Bronchial epithelial cell (primary cell): Measurements from ENCODE around the gene FLNC. TPM values are rescaled to one million over a fixed set of nuclear protein-coding genes. Genes with fewer than 3 reads are reported as not detected.

Experiments used
- DNase-seq: peaks from one replicate; pipeline ENCODE4 v3.0.0-alpha.2; 2010; ENCODE audit warnings: low read depth
- FAIRE-seq: peaks from 2 replicates; lab custom pipeline; 2011; peaks lifted over from hg19 to GRCh38; lab: Jason Lieb, UNC
- H3K27me3 ChIP-seq: 2 replicates; pipeline ENCODE4 v1.5.1; 2011; ENCODE audit warnings: low read length; ENCODE audit not compliant: control insufficient read depth, insufficient read depth
- H3K36me3 ChIP-seq: 2 replicates; pipeline ENCODE4 v1.5.1; 2011; ENCODE audit warnings: low read length; ENCODE audit not compliant: control insufficient read depth, insufficient read depth
- H3K4me3 ChIP-seq: 2 replicates; pipeline ENCODE4 v1.5.1; 2011; ENCODE audit warnings: mild to moderate bottlenecking, low read depth, low read length, control low read depth
- total RNA-seq: library from RNA; depleted of rRNA; stranded (reverse); fragments of >200 nt; gene quantifications from 2 replicates; pipeline ENCODE4 v1.2.1, GENCODE V29; 2014
- TF ChIP-seq, protein P1 (sequence below): IDR thresholded peaks from 2 replicates; pipeline ENCODE4 v1.5.1; 2011; ENCODE audit warnings: mild to moderate bottlenecking, moderate library complexity, low read length, control low read depth, inconsistent platforms; ENCODE audit not compliant: insufficient read depth, severe bottlenecking

Gene FLNC
- total RNA-seq, 1 donor from 2014 or later: 1.8 TPM

DNA sequence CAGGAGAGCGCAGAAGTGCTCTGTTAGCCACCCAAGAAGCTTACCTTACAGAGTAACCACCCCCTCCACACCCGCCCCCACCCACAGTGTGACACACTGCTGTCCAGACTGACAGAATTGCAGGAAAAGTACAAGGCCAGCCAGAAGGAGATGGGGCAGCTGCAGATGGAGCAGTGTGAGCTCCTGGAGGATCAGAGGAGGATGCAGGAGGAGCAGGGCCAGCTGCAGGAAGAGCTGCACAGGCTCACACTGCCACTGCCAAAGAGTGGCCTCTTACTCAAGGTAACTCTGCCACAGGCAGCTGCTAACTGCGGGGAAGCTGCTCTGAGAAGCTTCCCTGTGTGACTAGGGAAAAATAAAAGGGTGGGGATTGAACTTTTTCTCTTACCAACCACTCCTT, 20.8 kb upstream of the FLNC start:
- Histone ChIP-seq H3K27me3 (peaks cover 3% of the 10 kb centered on the region), H3K36me3 (no peaks in the 10 kb centered on the region), H3K4me3 (no peak overlapping the region)
- TF ChIP-seq, protein P1, sequence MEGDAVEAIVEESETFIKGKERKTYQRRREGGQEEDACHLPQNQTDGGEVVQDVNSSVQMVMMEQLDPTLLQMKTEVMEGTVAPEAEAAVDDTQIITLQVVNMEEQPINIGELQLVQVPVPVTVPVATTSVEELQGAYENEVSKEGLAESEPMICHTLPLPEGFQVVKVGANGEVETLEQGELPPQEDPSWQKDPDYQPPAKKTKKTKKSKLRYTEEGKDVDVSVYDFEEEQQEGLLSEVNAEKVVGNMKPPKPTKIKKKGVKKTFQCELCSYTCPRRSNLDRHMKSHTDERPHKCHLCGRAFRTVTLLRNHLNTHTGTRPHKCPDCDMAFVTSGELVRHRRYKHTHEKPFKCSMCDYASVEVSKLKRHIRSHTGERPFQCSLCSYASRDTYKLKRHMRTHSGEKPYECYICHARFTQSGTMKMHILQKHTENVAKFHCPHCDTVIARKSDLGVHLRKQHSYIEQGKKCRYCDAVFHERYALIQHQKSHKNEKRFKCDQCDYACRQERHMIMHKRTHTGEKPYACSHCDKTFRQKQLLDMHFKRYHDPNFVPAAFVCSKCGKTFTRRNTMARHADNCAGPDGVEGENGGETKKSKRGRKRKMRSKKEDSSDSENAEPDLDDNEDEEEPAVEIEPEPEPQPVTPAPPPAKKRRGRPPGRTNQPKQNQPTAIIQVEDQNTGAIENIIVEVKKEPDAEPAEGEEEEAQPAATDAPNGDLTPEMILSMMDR: no peak
- FAIRE-seq (no peak), DNase-seq (no peak)

DNA sequence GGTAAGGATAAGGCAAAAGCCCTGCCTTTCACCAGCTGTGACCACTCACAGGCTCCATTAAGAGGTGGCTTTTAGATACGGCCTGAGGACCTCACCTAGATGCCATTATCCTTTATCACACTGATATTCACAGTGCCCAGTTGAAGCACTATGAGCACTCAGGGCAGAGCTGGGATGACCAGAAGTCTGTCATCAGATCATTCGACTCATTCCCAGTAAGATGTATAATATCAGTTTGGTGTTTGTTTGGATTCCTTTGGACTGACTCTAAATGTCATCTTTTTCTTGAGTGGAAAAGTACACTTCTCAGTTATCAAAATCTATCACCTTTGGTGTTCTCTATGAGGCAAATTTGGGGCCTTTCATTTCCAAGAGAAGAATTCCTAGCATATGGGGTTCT, 19.7 kb upstream of the FLNC start:
- Histone ChIP-seq H3K27me3 (peaks cover 3% of the 10 kb centered on the region), H3K36me3 (no peaks in the 10 kb centered on the region), H3K4me3 (no peak overlapping the region)
- no peak for DNase-seq
- TF ChIP-seq, protein P1: no peak
- FAIRE-seq: no peak

DNA sequence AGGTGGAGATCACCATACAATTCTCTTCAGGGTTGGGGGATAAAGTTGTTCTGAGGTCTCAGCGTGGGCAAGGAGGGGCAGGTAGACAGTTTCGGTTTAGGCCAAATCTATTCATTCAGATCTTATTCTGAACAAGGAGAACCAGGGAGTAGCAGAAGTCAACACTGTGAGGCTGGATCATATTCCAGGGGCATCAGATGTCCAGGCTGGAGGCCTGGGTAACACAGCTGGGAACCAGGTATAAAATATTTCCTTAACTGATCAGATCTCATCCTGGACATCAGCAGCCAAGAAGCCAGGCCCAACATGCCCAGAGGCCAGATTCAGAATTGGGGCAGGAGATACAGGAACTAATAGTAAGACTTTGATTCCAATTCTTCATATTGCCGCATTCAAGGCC, 19.2 kb upstream of the FLNC start:
- Histone ChIP-seq H3K27me3 (peaks cover 5% of the 10 kb centered on the region), H3K36me3 (no peaks in the 10 kb centered on the region), H3K4me3 (no peak overlapping the region)
- FAIRE-seq (no peak), DNase-seq (no peak)
- TF ChIP-seq, protein P1: no peak

DNA sequence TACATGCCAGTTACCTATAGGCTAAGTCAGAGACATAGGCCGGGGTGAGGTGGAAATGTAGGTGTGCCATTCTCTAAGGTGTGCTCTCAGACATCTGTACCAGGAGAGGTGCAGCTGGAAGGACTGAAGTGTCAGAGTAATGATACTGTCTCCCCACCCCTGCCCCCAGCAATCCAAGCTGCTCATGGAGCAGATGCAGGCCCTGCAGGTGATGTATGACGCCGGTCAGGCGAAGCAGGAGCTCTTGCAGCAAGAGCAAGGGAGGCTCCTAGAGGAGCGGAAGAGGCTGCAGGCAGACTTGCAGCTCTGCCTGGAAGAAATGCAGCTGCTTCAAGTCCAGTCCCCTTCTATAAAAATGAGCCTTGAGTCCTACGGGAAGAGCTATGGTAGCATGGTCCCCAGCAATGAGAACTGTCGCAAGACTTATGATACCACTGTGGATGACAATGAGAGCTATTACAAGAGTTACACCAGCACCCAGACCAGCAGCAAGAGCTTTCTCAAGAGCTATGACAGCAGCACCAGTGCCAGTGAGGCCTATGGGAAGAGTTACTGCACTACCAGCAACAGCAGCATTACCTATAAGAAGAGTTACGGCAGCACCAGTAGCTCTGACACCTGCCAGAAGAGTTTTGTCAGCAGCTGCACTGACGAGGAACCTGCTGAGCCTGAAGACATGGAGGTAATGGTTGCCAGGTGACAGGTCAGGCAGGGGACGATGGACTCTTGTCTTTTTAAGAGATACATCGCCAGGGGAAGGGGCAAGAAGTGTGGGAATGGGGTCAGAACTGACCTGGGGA, 18.4 kb upstream of the FLNC start:
- FAIRE-seq (no peak), DNase-seq (no peak)
- TF ChIP-seq, protein P1: no peak
- Histone ChIP-seq H3K27me3 (peaks cover 5% of the 10 kb centered on the region), H3K4me3 (no peak overlapping the region), H3K36me3 (no peaks in the 10 kb centered on the region)

DNA sequence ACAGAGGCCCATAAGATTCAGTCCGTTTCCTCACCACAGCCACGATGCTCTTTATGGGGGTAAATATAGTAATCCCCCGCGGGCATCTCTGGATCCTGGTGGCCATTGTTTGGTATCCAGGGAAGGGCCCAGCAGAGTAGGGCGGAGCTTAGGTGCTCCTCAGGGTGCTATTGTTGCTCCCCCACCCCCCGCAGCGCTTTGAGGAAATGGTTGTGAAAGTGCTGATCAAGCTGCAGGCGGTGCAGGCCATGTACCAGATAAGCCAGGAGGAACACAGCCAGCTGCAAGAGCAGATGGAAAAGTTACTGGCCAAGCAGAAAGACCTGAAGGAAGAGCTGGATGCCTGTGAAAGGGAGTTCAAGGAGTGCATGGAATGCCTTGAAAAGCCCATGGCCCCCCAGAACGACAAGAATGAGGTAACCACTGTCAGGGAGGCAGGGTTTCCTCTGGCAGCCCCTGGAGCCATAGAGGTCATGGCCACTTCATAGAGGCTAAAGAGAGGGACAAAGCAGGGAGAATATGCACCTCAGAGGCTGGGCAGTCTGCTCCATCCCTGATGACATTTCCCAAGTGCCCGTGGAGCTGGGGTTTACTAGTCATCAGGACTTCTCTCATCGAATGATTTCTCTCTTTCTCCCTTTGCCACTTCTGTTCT, 17.6 kb upstream of the FLNC start:
- no peak for DNase-seq
- peaks cover 5% of the 10 kb centered on the region for H3K27me3 ChIP-seq
- TF ChIP-seq, protein P1: no peak
- FAIRE-seq: no peak
- no peaks in the 10 kb centered on the region for H3K36me3 ChIP-seq
- no peak overlapping the region for H3K4me3 ChIP-seq
